Hypothalamus (tissue), 51 donors: ENCODE results near the gene DLGAP1.

Experiments
- DNase-seq, 51 donors: peaks; one replicate each; lab custom pipeline; 2025; lab: John Stamatoyannopoulos, UW

The DLGAP1 gene

GRCh38 chr18:4020026-4020425 is 435.1 kb downstream of the DLGAP1 start:
- DNase-seq = no peak

GRCh38 chr18:4017480-4017879 is 437.6 kb downstream of the DLGAP1 start:
- DNase-seq = no peak

GRCh38 chr18:4016391-4017049 is 438.6 kb downstream of the DLGAP1 start:
- DNase-seq = no peak

GRCh38 chr18:4007846-4008245 is 447.3 kb downstream of the DLGAP1 start:
- DNase-seq = no peak

- DNase-seq = no peak
These were observed 450.8 kb downstream of the DLGAP1 start for GRCh38 chr18:4004183-4004829.

- DNase-seq = peak in 2 of 51 donors; percentile 3 to 5
These were observed 456.3 kb downstream of the DLGAP1 start for GRCh38 chr18:3998698-3999333.

GRCh38 chr18:3995476-3996102 is 459.5 kb downstream of the DLGAP1 start:
- DNase-seq = peak in 21 of 51 donors; percentile 2 to 51 (median 20)

- no peak for DNase-seq
These were observed 461.0 kb downstream of the DLGAP1 start for GRCh38 chr18:3993941-3994687.

- no peak for DNase-seq
These were observed 469.4 kb downstream of the DLGAP1 start for GRCh38 chr18:3985664-3986063.

GRCh38 chr18:3985020-3985419 is 470.1 kb downstream of the DLGAP1 start:
- no peak for DNase-seq

- no peak for DNase-seq
These were observed 470.8 kb downstream of the DLGAP1 start for GRCh38 chr18:3984163-3984757.

GRCh38 chr18:3983351-3983969 is 471.6 kb downstream of the DLGAP1 start:
- DNase-seq = no peak

- no peak for DNase-seq
These were observed 472.6 kb downstream of the DLGAP1 start for GRCh38 chr18:3982541-3982940.

GRCh38 chr18:3979024-3979423 is 476.1 kb downstream of the DLGAP1 start:
- DNase-seq = no peak

GRCh38 chr18:3973191-3973850 is 481.8 kb downstream of the DLGAP1 start:
- DNase-seq = peak in 1 of 51 donors; percentile 4

GRCh38 chr18:3972291-3972930 is 482.7 kb downstream of the DLGAP1 start:
- DNase-seq = no peak

GRCh38 chr18:3970929-3971328 is 484.2 kb downstream of the DLGAP1 start:
- no peak for DNase-seq

- DNase-seq = no peak
These were observed 487.5 kb downstream of the DLGAP1 start for GRCh38 chr18:3967359-3968180.
